ENCODE results near the gene TAF12.
"Not testable (repeated sequence)": the region's sequence is repeated elsewhere in the genome, so short reads cannot be mapped to it uniquely, and the experiment has no call there.

The TAF12 gene

DNA sequence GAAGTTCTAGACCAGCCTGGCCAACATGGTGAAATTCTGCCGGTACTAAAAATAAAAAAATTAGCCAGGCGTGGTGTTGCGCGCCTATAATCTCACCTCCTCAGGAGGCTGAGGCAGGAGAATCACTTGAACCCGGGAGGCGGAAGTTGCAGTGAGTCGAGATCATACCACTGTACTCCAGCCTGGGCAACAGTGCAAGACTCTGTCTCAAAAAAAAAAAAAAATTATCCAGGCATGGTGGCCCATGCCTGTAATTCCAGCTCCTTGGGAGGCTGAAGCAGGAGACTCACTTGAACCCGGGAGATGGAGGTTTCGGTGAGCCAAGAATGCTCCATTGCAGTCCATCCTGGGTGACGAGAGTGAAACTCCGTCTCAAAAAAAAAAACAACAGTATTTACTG lies 69.3 kb downstream of the TAF12 start:
- FAIRE-seq (no peak), DNase-seq (ENCODE audit: insufficient read length, low spot score) (no peak)
- TF ChIP-seq POU2F2 (IDR thresholded peaks at IDR 0.05; ENCODE audit: low read depth, low read length), result no peak
- no peak for TF ChIP-seq TAF1 (IDR thresholded peaks at IDR 0.05; ENCODE audit: low read depth, low read length)

GRCh38 chr1:28572891-28573290 lies 70.0 kb downstream of the TAF12 start:
- FAIRE-seq; DNase-seq (ENCODE audit: insufficient read length, low spot score): not testable (repeated sequence)

- TF ChIP-seq SPI1 (IDR thresholded peaks at IDR 0.05; ENCODE audit: low read depth, low read length) (no peak), POLR2AphosphoS5 (IDR thresholded peaks at IDR 0.05; ENCODE audit: low read depth, low read length) (no peak), PAX5 (IDR thresholded peaks at IDR 0.05; ENCODE audit: insufficient read depth, low read length, severe bottlenecking) (no peak), POU2F2 (IDR thresholded peaks at IDR 0.05; ENCODE audit: low read depth, low read length) (no peak), POLR2A (IDR thresholded peaks at IDR 0.05; ENCODE audit: low read depth, low read length) (no peak), TAF1 (IDR thresholded peaks at IDR 0.05; ENCODE audit: low read depth, low read length) (no peak)
- DNase-seq (ENCODE audit: insufficient read length, low spot score) (no peak), FAIRE-seq (no peak)
These were observed 71.0 kb downstream of the TAF12 start for GRCh38 chr1:28571911-28572310.

DNA sequence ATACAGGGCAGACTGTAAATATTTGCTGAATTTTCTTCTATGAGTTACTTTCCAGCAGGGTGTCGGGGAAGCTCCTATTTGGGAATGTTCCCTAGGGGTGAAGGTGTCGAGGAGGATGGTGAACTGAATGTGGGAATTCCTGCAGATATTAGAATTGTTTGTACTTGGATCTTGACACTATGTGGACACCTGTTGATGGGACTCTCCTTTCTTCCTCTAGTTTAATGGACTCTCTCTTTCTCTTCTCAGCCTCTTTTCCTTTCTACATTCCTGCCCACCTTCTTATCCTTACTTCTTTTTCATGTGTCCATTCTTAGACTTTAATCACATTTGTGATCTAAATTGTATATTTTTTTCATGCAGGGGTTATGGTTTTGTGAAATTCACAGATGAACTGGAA lies 75.9 kb downstream of the TAF12 start:
- no peak for DNase-seq (ENCODE audit: insufficient read length, low spot score)
- TF ChIP-seq SPI1 (IDR thresholded peaks at IDR 0.05; ENCODE audit: low read depth, low read length) (no peak), TAF1 (IDR thresholded peaks at IDR 0.05; ENCODE audit: low read depth, low read length) (no peak), POLR2AphosphoS5 (IDR thresholded peaks at IDR 0.05; ENCODE audit: low read depth, low read length) (no peak), POLR2A (IDR thresholded peaks at IDR 0.05; ENCODE audit: low read depth, low read length) (no peak), PAX5 (IDR thresholded peaks at IDR 0.05; ENCODE audit: insufficient read depth, low read length, severe bottlenecking) (no peak), POU2F2 (IDR thresholded peaks at IDR 0.05; ENCODE audit: low read depth, low read length) (no peak)
- FAIRE-seq, result no peak

DNA sequence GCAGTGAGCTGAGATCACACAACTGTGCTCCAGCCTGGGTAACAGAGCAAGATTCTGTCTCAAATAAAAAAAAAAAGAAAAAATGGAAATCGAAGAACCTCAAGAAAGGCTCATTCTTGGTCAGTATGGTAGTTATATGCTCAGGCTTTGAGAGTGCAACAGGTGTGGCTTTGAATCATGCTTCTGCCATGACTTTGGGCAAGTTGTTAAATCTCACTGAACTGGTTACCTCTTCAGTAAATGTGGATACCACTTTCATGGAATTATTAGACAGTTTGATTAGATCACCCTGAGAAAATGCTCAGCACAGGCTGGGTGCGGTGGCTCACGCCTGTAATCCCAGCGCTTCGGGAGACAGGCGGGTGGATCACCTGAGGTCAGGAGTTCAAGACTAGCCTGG lies 77.1 kb downstream of the TAF12 start:
- FAIRE-seq, result no peak
- DNase-seq (ENCODE audit: insufficient read length, low spot score), result no peak
- TF ChIP-seq TAF1 (IDR thresholded peaks at IDR 0.05; ENCODE audit: low read depth, low read length) (no peak), POLR2AphosphoS5 (IDR thresholded peaks at IDR 0.05; ENCODE audit: low read depth, low read length) (no peak), PAX5 (IDR thresholded peaks at IDR 0.05; ENCODE audit: insufficient read depth, low read length, severe bottlenecking) (no peak), SPI1 (IDR thresholded peaks at IDR 0.05; ENCODE audit: low read depth, low read length) (no peak), POLR2A (IDR thresholded peaks at IDR 0.05; ENCODE audit: low read depth, low read length) (no peak), POU2F2 (IDR thresholded peaks at IDR 0.05; ENCODE audit: low read depth, low read length) (no peak)

DNA sequence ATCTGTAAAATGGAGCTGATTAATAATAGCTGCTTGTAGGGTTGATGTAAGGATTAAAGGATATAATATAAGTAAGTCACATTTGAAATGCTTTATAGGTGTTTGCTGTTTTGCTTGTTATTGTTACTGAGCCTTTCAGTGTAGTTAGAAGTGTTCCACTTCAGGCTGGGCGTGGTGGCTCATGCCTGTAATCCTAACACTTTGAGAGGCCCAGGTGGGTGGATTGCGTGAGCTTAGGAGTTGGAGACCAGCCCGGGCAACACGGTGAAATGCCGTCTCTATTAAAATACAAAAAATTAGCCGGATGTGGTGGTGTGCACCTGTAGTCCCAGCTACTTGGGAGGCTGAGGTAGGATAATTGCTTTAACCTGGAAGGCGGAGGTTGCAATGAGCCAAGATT lies 77.8 kb downstream of the TAF12 start:
- no peak for TF ChIP-seq SPI1 (IDR thresholded peaks at IDR 0.05; ENCODE audit: low read depth, low read length)
- TF ChIP-seq POLR2AphosphoS5 (IDR thresholded peaks at IDR 0.05; ENCODE audit: low read depth, low read length), result no peak
- no peak for TF ChIP-seq PAX5 (IDR thresholded peaks at IDR 0.05; ENCODE audit: insufficient read depth, low read length, severe bottlenecking)
- TF ChIP-seq POU2F2 (IDR thresholded peaks at IDR 0.05; ENCODE audit: low read depth, low read length), result no peak
- TF ChIP-seq TAF1 (IDR thresholded peaks at IDR 0.05; ENCODE audit: low read depth, low read length), result no peak
- no peak for TF ChIP-seq POLR2A (IDR thresholded peaks at IDR 0.05; ENCODE audit: low read depth, low read length)
- DNase-seq (ENCODE audit: insufficient read length, low spot score) (no peak), FAIRE-seq (no peak)

DNA sequence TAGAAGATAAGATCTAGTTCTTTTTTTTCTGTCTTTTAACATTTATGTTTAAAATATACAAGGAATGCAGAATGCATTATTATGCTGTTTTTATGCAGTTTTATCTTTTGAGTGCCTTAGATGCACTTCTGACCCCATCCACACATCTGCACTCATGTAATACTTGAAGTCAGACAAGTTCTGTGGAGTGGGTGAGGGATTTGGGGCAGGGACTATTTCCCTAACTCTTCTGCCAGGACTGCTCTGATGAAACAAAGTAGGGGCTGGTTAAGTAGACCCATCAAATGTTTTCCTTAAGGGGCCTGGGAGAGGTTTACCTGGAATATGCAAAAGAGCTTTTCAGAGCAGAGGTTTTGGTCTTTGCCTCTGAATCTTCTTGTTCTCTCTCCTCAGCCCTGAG lies 78.6 kb downstream of the TAF12 start:
- DNase-seq (ENCODE audit: insufficient read length, low spot score) (no peak), FAIRE-seq (no peak)
- no peak for TF ChIP-seq POLR2A (IDR thresholded peaks at IDR 0.05; ENCODE audit: low read depth, low read length)
- TF ChIP-seq POLR2AphosphoS5 (IDR thresholded peaks at IDR 0.05; ENCODE audit: low read depth, low read length), result no peak
- TF ChIP-seq PAX5 (IDR thresholded peaks at IDR 0.05; ENCODE audit: insufficient read depth, low read length, severe bottlenecking), result no peak

- no peak for FAIRE-seq
- no peak for DNase-seq (ENCODE audit: insufficient read length, low spot score)
- TF ChIP-seq SPI1 (IDR thresholded peaks at IDR 0.05; ENCODE audit: low read depth, low read length) (no peak), POLR2A (IDR thresholded peaks at IDR 0.05; ENCODE audit: low read depth, low read length) (no peak), PAX5 (IDR thresholded peaks at IDR 0.05; ENCODE audit: insufficient read depth, low read length, severe bottlenecking) (no peak), POU2F2 (IDR thresholded peaks at IDR 0.05; ENCODE audit: low read depth, low read length) (no peak), TAF1 (IDR thresholded peaks at IDR 0.05; ENCODE audit: low read depth, low read length) (no peak), POLR2AphosphoS5 (IDR thresholded peaks at IDR 0.05; ENCODE audit: low read depth, low read length) (no peak)
These were observed 82.0 kb downstream of the TAF12 start for GRCh38 chr1:28560886-28561285.

Data from GM12891 (cell line).